Vagina (tissue), 2 donors: ENCODE results near the gene STOML1.

ENCODE experiments used
- CTCF ChIP-seq, 3 experiments: fragments of 450-650 bp in 2 of 3; fragments of 200-600 bp in 1 of 3; sonication (generic) in 1 of 3; IDR thresholded peaks; one replicate each; pipeline ENCODE4 v1.5.1; 2017 to 2019; ENCODE audit warnings: antibody characterized with exemption in 3 of 3, mild to moderate bottlenecking in 2 of 3, moderate library complexity in 2 of 3
- POLR2A ChIP-seq, 2 donors: fragments of 450-650 bp; IDR thresholded peaks; one replicate each; pipeline ENCODE4 v1.6.1; 2017; ENCODE audit warnings: antibody characterized with exemption in 2 of 2, mild to moderate bottlenecking in 2 of 2, moderate library complexity in 2 of 2

- no peak for TF ChIP-seq POLR2A (IDR thresholded peaks at IDR 0.05)
- TF ChIP-seq CTCF (IDR thresholded peaks at IDR 0.05): no peak
Measured at GRCh38 chr15:73951601-73952000, 40.5 kb downstream of the STOML1 start.
